HG03354 (cell line): Measurements from ENCODE around the gene MEIOB.
A peak's percentile ranks its signal among the peaks of the same experiment; 100 is the strongest.

Experiments used
- ATAC-seq: cut with Tn5 transposase; IDR thresholded peaks from one replicate; pipeline ENCODE4 v1.9.1; 2021; ENCODE audit warnings: mild to moderate bottlenecking; ENCODE audit not compliant: unreplicated experiment, poor library complexity, severe bottlenecking

Gene MEIOB

DNA sequence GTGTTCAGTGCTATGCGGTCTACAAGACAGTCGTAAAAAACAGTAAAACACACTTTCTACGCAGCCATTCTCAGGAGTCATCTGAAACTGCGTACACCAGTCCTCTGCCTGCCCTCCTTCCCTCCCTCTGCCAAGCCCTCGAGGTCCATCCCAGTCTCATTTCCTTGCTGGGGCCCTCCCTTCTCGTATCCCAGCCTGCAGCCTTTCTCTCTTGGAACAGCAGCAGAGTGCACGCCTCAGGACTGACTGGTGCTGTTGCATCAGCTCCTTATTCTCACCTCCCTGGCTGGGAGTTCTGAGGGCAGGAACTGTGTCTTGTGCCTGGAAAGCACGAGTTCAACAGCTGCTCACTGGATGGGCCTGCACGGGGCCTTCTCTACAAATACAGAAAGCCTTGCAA, 32.4 kb downstream of the MEIOB start:
- ATAC-seq, result no peak

DNA sequence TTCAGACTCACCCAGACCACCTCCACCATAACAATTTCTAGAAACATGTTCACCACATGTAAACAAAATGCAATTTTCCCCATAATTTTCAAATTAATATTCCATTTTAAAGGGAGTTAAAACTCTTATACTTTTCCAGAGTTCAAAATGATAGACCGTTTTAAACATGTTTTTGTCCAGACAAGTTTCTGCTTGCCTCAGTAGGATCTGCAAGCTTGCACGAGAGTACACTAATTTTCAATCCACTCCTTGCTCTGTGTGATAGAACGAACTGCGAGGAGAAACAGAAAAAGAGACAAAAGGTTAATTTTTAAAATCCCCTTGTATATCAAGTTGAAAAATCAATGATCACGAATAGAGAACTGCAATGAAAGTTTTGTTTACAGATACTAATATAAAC, 37.9 kb downstream of the MEIOB start:
- ATAC-seq, result no peak

DNA sequence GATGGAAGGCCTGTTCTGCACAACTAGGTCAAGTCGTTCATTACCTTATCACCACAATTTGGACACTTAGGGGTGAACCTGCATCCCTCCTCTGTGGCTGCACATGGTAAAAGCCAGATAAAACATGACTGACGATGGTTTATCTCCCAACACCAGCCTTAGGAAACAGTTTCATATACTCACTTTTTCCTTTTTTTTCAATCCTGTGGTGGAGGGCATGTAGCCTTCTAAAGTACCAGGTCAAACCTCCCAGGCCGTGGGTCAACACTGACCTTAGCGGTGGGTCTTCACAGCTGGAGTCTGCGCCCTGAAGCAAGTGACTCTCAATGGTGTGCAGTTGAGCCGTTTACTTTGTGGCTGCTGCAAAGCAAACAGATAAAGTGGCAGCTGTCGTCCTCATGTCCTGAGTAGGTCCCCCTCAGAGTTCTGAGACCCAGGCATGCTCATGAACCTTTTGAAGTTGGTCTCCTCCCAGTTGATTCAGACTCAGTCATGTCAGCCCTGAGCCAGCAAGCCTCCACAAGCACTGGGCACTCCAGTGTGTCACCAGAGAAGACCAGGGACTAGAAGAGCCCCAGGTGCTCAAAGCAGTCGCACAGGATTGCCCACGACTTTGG, 39.0 kb downstream of the MEIOB start:
- ATAC-seq, result no peak

DNA sequence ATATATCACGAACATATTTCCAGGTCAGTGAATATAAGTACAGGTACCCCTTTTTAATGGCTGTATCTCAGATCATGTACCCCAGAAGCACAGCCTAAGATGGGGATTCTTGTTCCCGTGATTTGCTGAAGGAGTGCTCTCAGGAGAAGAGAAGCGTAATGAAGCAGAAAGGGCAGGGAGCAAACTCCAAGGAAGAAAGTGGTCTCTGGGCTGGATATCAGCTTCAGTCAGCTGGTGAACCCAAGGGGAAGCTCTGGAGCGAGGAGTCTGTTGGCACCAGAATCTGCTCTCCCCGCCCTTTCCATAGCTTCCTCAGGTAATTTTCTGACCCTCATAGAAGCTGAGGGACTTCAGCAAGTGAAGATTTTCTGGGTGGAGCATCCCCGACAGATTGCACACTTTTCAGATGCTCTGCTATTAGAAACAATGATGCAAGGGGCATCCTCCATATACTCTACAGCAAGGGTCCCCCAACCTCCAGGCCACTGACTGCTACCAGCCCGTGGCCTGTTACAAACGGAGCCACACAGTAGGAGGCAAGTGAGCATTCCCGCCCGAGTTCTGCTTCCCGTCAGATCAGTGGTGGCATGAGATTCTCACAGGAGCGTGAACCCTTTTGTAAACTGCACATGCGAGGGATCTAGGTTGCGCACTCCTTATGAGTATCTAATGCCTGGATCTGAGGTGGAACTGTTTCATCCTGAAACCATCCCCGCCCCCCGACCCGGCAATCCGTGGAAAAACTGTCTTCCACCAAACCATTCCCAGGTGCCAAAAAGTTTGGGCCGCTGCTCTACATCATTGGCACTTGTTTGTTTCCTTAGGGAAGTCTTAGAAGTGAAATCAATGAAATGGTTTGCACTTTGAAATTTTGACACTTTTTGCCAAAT, 40.5 kb downstream of the MEIOB start:
- ATAC-seq, result no peak

DNA sequence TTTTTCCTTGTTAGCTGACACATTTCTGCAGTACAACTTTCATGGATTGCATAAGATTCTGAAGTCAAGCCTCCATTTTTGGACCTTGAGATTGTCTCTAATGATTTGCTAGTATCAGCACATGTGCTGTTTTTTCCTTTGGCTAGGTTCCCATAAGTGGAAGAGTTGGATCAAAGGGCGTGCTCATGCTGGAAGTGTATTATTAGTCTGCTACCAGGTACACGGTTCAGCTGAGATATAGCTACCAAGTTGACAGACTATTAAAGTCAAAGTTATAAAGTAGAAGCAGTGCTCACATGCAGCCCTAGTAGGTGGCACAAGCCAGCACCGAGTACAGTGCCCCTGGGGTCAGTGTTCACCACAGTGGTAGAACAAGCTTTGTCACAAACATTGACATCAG, 41.8 kb downstream of the MEIOB start:
- no peak for ATAC-seq

DNA sequence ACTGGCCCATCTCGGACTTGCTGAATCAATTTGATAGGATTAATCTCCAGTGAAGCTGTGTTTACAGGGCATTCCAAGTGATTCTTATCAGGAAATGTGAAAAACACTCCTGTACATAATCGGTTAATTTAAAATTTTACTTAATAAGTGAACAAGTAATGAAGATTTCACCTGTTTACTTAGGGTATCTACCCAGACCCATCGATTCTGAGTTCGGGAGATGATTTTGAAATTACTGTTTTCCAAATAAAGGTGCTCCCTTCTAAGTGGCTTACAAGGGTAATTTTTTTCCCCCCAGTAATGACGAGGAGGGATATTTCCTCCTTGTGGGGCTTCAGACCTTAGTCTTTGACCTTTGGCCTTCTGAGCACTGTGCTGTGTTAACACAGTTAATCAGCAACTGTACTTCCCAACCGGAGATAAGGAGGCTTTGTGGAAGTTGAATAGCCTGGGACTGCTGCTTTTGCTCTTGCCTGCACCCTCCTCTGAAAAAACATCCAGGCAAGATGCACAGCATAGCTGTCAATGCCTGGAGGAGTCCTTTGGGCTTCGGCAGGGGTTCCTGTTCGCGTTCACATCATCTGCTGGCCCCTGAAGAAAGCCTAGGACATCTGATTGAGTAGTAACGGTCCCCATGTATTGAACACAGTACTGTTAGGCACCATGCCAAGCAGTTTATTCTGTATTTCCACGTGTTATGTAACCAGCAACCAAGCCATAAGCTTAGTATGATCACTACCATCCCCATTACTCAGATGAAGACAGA, 43.1 kb downstream of the MEIOB start:
- no peak for ATAC-seq

DNA sequence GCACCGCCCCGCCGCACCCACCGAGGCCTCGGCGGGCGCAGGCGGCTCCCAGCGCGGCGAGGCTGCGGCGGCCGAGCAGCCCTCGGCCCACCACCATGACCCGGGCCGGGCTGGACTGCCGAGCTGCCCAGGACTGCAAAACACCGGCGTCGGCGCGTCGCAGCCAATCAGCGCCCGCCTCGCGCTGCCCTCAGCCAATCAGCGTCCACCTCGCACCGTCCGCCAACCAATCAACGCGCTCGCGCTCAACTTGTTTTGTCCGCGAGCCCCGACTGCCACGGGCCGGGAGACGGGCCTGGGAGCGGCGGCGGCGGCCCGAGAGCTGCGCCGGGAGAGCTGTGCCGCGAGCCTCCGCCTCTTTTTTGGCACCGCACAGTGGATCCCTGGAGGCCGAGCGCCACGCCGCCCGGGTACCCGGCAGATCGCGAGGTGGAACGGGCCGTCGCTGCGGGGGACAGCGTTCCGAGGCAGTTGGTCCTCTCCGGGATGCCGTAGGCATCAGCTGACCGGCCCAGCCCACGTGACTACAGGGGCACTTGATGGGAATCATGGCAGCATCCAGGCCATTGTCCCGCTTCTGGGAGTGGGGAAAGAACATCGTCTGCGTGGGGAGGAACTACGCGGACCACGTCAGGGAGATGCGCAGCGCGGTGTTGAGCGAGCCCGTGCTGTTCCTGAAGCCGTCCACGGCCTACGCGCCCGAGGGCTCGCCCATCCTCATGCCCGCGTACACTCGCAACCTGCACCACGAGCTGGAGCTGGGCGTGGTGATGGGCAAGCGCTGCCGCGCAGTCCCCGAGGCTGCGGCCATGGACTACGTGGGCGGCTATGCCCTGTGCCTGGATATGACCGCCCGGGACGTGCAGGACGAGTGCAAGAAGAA, 45.0 kb downstream of the MEIOB start, which contains the start of the genes FAHD1 and HAGH:
Gene FAHD1 (plus strand): TSS at position 516 of the 883 bp plus-strand sequence. CDS start 33 bp downstream, at position 549.
Gene HAGH (minus strand): TSS at position 135 of the 883 bp plus-strand sequence. CDS start 38 bp downstream, at position 97.
- peak; percentile 83 for ATAC-seq

DNA sequence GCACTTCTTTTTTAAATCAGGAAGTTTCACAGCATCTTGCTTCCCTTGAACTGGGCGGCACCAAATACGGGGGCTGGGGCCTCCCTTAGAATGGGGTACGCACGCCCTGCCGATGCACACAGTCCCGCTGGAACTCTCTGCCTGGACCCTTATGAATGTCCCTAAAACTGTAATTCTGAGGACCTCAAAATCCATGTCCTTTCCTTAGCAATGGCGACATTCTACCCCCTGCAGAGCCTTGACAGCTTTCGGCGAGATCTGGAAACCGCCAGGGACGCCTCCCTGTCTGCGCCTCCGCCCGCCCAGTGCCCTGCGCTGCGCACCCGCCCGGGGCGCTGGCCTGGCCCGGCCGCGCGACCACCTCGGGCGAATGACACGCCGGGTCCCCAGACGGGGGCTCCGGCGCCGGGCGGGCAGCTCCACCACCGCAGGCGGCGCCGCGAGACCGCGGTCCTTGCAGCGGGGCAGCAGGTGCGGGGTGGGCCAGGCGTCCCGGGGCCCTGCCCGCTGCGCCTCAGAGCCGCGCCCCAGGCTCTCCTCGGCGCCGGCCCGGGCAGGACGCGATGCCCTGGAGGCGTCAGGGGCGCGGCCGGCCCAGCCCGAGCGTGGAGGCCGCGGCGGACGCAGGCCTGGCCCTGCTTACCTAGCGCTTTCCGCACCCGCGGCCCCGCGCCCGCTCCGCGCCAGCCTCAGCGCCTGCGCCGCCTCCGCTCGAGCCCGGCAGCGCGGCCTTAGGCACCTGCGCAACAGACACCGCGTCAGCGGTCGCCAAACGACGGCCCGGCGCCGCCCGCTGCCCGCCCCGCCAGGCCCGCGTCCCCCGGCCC, 45.9 kb downstream of the MEIOB start:
- peak; percentile 51 for ATAC-seq

DNA sequence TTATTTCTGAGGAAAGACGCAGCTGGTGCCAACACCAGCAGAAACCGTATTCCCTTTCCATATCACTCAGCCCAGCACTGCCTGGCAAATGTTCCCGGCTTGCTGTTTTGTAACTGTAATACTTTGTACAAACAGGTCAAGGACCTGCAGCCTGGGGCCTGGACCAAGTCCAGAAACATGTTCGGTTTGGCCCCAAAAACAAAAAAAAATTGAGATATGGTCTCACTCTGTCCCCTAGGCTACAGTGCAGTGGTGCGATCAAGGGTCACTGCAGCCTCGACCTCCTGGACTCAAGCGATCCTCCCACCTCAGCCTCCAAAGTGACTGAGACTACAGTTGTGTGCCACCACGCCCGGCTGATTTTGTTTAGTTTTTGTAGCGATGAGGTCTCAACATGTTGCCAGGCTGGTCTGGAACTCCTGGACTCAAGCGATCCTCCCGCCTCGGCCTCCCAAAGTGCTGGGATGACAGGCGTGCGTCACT, 46.5 kb downstream of the MEIOB start:
- ATAC-seq, result no peak

DNA sequence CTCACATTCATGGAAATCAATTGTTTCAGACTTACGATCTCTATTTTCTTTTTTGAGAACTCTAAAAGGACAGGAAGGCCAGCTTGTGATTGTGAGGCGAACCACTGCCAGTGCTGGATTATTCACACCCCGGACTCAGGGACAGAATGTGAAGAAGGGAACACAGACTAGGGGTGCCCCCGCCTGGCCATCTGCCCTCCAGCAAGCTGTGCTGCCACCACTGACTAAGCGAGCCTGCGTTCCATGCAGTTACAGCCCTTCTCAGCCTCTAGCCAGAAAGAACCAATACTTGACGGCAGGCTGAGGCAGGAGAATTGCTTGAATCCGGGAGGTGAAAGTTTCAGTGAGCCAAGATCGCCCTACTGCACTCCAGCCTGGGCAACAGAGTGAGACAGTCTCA, 48.1 kb downstream of the MEIOB start:
- no peak for ATAC-seq

DNA sequence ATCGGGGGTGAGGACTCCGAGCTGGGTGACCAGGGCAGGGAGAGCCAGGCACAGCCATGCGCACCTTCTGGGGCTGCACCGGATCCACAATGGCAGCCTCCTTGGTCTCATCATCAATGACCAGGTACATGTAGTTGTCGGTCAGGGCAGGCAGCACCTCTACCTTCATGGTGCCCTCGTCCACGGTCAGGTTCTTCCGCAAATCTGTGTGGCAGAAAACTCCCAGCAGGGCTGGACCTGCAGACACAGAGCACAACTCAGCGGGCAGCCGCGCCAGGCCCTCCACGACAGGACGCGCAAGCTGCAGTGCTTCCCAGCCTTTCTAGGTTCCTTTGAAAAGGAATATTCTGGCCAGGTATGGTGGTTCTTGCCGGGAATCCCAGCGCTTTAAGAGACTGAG, 49.2 kb downstream of the MEIOB start:
- no peak for ATAC-seq

DNA sequence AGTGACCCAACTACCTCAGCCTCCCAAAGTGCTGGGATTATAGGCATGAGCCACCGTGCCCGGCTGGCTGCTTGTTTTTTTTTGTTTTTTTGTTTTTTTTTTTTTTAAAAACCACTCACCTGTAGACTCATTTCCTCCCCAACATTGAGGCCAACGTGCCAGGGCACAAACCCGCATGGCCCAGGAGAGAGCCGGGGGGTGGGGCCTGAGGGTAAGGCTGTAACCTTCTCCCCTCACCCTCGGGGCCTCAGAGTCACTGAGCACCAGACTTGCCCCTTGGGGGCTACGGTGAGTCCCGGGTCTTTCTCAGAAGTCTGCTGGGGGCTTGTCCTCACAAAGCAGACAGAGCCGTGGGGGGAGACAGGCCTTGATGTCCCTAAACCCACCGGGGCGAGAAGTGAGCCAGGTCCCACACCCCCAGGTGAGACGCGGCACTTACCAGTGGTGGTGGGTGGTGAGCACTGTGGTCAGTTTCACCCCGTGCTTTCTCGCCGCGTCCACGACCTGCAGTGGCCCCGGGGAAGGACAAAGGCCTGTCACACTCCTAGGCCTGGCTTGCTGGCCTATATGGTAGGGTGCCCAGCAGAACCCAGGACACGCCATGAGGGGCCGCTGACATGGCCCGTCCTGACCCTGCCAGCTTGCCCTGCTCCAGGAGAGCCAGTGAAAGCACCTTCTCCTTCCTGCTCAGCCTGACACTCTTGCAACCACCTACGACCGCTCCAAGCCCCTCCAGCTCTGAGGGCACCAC, 49.9 kb downstream of the MEIOB start:
- ATAC-seq, result no peak

DNA sequence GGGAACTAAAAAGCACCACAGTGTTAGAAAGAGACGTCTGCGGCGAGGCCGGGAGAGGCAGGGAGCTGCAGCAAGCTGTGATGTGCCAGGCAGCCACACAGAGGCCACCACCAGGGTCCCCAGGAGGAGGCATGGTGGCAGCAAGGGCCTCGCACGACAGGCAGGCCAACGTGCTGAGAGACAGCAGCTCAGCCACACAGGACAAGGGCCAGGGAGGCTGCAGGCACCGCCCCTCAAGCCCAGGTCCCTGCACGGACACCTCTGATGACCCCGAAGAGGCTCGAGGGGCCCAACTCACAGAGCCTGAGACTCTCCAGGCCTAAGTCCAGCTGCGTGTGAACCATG, 51.0 kb downstream of the MEIOB start:
- no peak for ATAC-seq

DNA sequence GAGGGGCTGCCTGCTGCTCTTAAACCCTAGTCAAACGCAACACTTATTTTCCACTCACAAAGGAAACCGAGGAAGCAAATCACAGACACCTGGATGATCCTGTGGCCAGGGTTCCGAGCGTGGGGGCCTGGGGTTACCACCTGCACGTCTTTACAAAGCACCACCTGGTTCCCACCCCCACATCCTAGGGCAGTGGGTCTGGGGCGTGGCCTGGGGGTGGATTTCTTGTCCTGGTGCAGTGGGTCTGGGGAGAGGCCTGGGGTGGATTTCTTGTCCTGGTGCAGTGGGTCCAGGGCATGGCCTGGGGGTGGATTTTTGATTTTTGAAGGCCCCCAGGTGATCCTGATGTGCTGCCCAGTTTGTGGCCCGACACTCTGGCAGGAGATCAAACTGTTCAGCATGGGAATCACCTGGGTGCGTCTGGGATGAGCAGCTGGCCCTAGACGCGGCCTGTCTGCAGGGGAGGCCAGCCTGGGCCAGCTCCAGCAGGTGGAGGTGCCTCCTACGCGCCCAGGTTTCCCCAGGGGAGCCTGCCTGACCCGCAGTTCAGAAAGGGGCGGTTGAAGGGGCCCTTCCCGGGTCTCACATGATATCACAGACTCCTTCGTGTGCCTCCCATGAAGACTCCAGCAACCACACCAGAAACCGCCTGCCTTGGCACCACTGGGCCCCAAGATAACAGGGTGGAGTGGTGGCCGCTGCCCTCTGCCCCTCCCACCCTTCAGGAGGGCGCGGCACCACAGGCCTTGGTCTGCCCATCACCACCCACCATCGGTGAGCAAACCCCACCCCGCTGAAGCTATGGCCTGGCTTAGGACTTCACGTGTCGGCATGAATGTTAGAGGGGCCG, 51.6 kb downstream of the MEIOB start:
- no peak for ATAC-seq

DNA sequence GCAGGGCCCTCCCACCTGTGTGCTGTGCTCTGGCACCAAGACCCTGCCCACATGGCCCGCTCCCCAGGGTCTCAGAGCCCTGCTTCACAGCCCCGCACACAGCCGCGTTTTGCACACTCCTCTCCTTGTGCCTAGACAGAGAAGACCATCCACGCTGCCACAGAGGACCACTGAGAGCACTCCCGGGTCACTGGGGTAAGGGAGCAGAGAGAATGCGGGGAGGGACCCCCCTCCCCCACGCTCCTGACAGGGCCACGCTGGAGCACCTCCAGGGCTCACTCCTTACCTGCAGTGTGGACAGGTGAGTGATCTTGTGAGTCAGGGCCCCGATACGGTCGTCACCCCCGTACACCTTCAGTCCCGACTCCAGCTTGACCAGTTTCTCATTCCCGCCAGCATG, 52.4 kb downstream of the MEIOB start:
- no peak for ATAC-seq

DNA sequence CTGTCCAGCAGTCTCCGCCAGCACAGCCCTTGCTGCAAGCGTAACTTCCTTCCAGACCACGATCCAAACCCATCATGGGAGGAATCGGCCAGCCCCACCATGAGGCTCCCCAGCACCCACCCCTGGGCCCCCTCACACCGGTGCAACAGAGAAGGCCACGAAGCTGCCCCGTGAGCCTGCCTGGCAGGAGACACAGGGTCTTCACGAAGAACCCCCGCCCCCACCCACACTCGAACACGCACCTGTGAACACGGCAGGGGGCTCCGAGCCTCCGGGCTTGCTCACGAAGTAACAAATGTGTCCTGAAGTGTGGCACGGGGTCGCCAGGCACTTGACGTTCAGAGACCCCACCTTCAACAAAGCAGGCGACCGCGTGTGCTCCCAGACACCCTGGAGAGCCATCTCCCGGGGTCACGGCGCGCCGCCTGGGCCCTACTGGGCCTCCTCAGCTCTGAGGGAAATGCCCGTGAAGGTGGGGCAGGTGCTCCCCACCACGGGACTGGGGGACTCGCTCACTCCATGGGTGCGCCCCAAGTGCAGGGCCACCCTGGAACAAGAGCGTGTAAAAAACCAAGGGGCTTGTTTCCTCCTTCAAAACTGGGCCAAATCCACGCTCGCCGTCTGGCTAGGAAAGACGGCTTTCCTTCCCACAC, 53.0 kb downstream of the MEIOB start:
- ATAC-seq, result no peak
